HepG2 (cell line): ENCODE measurements around the gene LMF2. TPM values are rescaled to one million over a fixed set of nuclear protein-coding genes. Genes with fewer than 3 reads are reported as not detected.

Experiments
- ATAC-seq: fragments of 200-7000 bp; cut with Tn5 transposase; 3 replicates; pipeline ENCODE4 v1.9.1; 2020; ENCODE audit warnings: mild to moderate bottlenecking, moderate library complexity
- BruUV-seq: library from RNA; stranded (reverse); fragments of 400-500 nt; replicated peaks from 2 replicates; lab custom pipeline; 2021; lab: Mats Ljungman, UMichigan
- CTCF ChIA-PET: fragments of 300-600 bp; formaldehyde crosslinking; extraction: SDS; loops from one replicate; lab custom pipeline; 2021; ENCODE audit warnings: low total read pairs, inconsistent platforms, low intra/inter-chr PET ratio; lab: Yijun Ruan, JAX
- POLR2A ChIA-PET: fragments of 350-600 bp; sonication (Branson Sonifier 250); formaldehyde crosslinking; loops from one replicate; lab custom pipeline; 2020; ENCODE audit warnings: antibody characterized with exemption, inconsistent platforms; lab: Yijun Ruan, JAX
- DNase-seq: peaks from one replicate; pipeline ENCODE4 v3.0.0-alpha.2; 2015; ENCODE audit warnings: low spot score
- FAIRE-seq: peaks from 3 replicates; lab custom pipeline; 2011; peaks lifted over from hg19 to GRCh38; lab: Jason Lieb, UNC
- H2AFZ ChIP-seq: one replicate; pipeline ENCODE4 v1.6.1; 2011; ENCODE audit warnings: low read length, inconsistent platforms
- H3K27ac ChIP-seq: fragments of 300-600 bp; 3 replicates; pipeline ENCODE4 v1.8.0; 2011; ENCODE audit warnings: mixed run types, mild to moderate bottlenecking, mixed read lengths, low read length, inconsistent platforms; ENCODE audit not compliant: insufficient read depth; ENCODE audit errors: extremely low read length
- H3K27me3 ChIP-seq, 2 experiments: fragments of 200-600 bp in 1 of 2; 2 replicates in 1 of 2; 3 replicates in 1 of 2; pipeline versions ENCODE4 v1.6.0 to v1.8.0; 2011; ENCODE audit warnings: low read length in 2 of 2, mild to moderate bottlenecking in 2 of 2, moderate library complexity in 2 of 2, inconsistent platforms in 1 of 2; ENCODE audit not compliant: insufficient read depth in 2 of 2, control insufficient read depth in 1 of 2
- H3K36me3 ChIP-seq, 2 experiments: fragments of 200-600 bp in 1 of 2; replicated peaks in 1 of 2; 2 replicates in 1 of 2; 3 replicates in 1 of 2; pipeline versions ENCODE4 v1.5.1 to v1.8.0; 2011; ENCODE audit warnings: low read length in 2 of 2, inconsistent platforms in 1 of 2; ENCODE audit not compliant: insufficient read depth in 2 of 2, control insufficient read depth in 1 of 2
- H3K4me1 ChIP-seq: 2 replicates; pipeline ENCODE4 v1.5.1; 2012; ENCODE audit warnings: low read length, inconsistent platforms; ENCODE audit not compliant: insufficient read depth
- H3K4me2 ChIP-seq: 2 replicates; pipeline ENCODE4 v1.6.0; 2011; ENCODE audit warnings: low read depth, low read length, inconsistent platforms
- H3K4me3 ChIP-seq, 3 experiments: fragments of 200-600 bp in 1 of 3; sonication (generic), shearing (Covaris generic) in 1 of 3; replicated peaks in 1 of 3; 2 replicates each; pipeline ENCODE4 v1.5.1; 2011 to 2016; ENCODE audit warnings: low read length in 3 of 3, inconsistent platforms in 2 of 3, low read depth in 2 of 3, mild to moderate bottlenecking in 2 of 3, control low read depth in 1 of 3, mixed read lengths in 1 of 3; ENCODE audit not compliant: insufficient read depth in 1 of 3
- H3K79me2 ChIP-seq: one replicate; pipeline ENCODE4 v1.6.1; 2011; ENCODE audit warnings: low read length, inconsistent platforms; ENCODE audit not compliant: insufficient read depth
- H3K9ac ChIP-seq: 2 replicates; pipeline ENCODE4 v1.6.0; 2011; ENCODE audit warnings: mild to moderate bottlenecking, low read depth, low read length, inconsistent platforms; ENCODE audit not compliant: insufficient read depth
- H3K9me3 ChIP-seq: 2 replicates; pipeline ENCODE4 v1.5.1; 2012; ENCODE audit warnings: mild to moderate bottlenecking, low read length
- H4K20me1 ChIP-seq: 2 replicates; pipeline ENCODE4 v1.6.0; 2011; ENCODE audit warnings: inconsistent platforms, mild to moderate bottlenecking, low read length, moderate library complexity; ENCODE audit not compliant: insufficient read depth
- AGO2 ChIP-seq: fragments of 200-400 bp; formaldehyde crosslinking; optimal IDR thresholded peaks from 2 replicates; pipeline ENCODE3; 2017; ENCODE audit warnings: mild to moderate bottlenecking, low read depth, low read length, moderate library complexity
- AHR ChIP-seq: IDR thresholded peaks from 2 replicates; pipeline ENCODE4 v1.6.1; 2018; ENCODE audit warnings: missing genetic modification reagents, missing compliant biosample characterization
- MTA1 ChIP-seq: sonication (generic); formaldehyde crosslinking; IDR thresholded peaks from 2 replicates; pipeline ENCODE4 v1.4.0; 2020; ENCODE audit warnings: missing genetic modification reagents, mild to moderate bottlenecking, borderline replicate concordance
- NBN ChIP-seq: fragments of 450-650 bp; conservative IDR thresholded peaks from 2 replicates; pipeline ENCODE4 v1.6.1; 2017
- RBFOX2 ChIP-seq: fragments of 200-400 bp; formaldehyde crosslinking; IDR thresholded peaks from 2 replicates; pipeline ENCODE4 v1.6.1; 2017; ENCODE audit warnings: low read depth, mild to moderate bottlenecking, low read length
- ZBTB33 ChIP-seq: sonication (generic); formaldehyde crosslinking; IDR thresholded peaks from 2 replicates; pipeline ENCODE4 v1.4.0; 2020; ENCODE audit warnings: missing genetic modification reagents
- ZBTB38 ChIP-seq: sonication (generic); formaldehyde crosslinking; IDR thresholded peaks from 2 replicates; pipeline ENCODE4 v1.5.1; 2020; ENCODE audit warnings: mild to moderate bottlenecking, missing genetic modification reagents
- ZFP82 ChIP-seq: sonication (generic); formaldehyde crosslinking; IDR thresholded peaks from 2 replicates; pipeline ENCODE4 v1.5.1; 2020; ENCODE audit warnings: mild to moderate bottlenecking, missing genetic modification reagents, borderline replicate concordance
- ZHX1 ChIP-seq: sonication (generic); formaldehyde crosslinking; IDR thresholded peaks from 2 replicates; pipeline ENCODE4 v1.8.1; 2022; ENCODE audit warnings: low read depth, mild to moderate bottlenecking, missing genetic modification reagents
- ZNF335 ChIP-seq: sonication (generic); formaldehyde crosslinking; IDR thresholded peaks from 2 replicates; pipeline ENCODE4 v1.4.0; 2020; ENCODE audit warnings: missing genetic modification reagents
- ZNF576 ChIP-seq: sonication (generic); formaldehyde crosslinking; IDR thresholded peaks from 2 replicates; pipeline ENCODE4 v1.4.0; 2020; ENCODE audit warnings: mild to moderate bottlenecking, missing genetic modification reagents
- ZNF619 ChIP-seq: sonication (generic); formaldehyde crosslinking; IDR thresholded peaks from 2 replicates; pipeline ENCODE4 v1.4.0; 2020; ENCODE audit warnings: mild to moderate bottlenecking, missing genetic modification reagents
- WGBS: methylation state at CpG from one replicate; pipeline ENCODE4 v1.1.6; 2017; ENCODE audit warnings: low lambda C conversion rate; 5-methylcytosine and 5-hydroxymethylcytosine counted together
- in situ Hi-C: cut with HindIII; loops from 2 replicates; pipeline ENCODE4 v1.10.0; 2017; ENCODE audit warnings: low pct_unique_long_range_greater_than_20kb; ENCODE audit not compliant: extremely low pct_ligation_motif_present
- intact Hi-C: fragments of 100-400 bp; cut with micrococcal nuclease; formaldehyde crosslinking; loops from one replicate; pipeline ENCODE4 v1.10.0; 2022; ENCODE audit not compliant: unreplicated experiment
- polyA plus RNA-seq, 8 experiments: library from polyadenylated mRNA; depleted of rRNA in 3 of 8; stranded (reverse) in 7 of 8; unstranded in 1 of 8; fragments of >200 nt; fragmentation: Illumina TruSeq in 4 of 8; extraction: Trizol in 4 of 8; gene quantifications; 2 replicates each; pipeline versions ENCODE4 v1.2.1 to v1.2.3, GENCODE V29; 2011 to 2016; ENCODE audit warnings: low read depth in 4 of 8, missing spikeins in 1 of 8, mixed read lengths in 1 of 8; ENCODE audit not compliant: insufficient read depth in 1 of 8
- total RNA-seq, 5 experiments: library from RNA; depleted of rRNA; stranded (reverse); fragments of >200 nt; fragmentation: Illumina TruSeq; extraction: Trizol; gene quantifications; 2 replicates each; pipeline ENCODE4 v1.2.3, GENCODE V29; 2016; ENCODE audit warnings: low read depth in 1 of 5

Gene LMF2
- total and polyA plus RNA-seq, 2 of the 13 experiments (the other 11 are each of a cell fraction or from before 2014, with no cell fraction given) = 23.3 to 30.6 TPM

- DNase-seq (no peak), ATAC-seq (no peak), FAIRE-seq (no peak)
- Histone ChIP-seq H3K4me2 (peak overlapping the region; percentile 100), H4K20me1 (peaks cover 19% of the 10 kb centered on the region), H2AFZ (no peak overlapping the region), H3K9ac (peak overlapping the region; percentile 91), H3K27ac (peak overlapping the region; percentile 94), H3K9me3 (no peaks in the 10 kb centered on the region), H3K4me1 (peaks cover 38% of the 10 kb centered on the region), H3K36me3 (peaks cover 8 to 32% of the 10 kb centered on the region in 2 experiments; a peak in 4 of 5 replicates), H3K27me3 (no peaks in the 10 kb centered on the region), H3K4me3 (peak overlapping the region; percentile 65 to 84 (median 83)), H3K79me2 (peaks cover 20% of the 10 kb centered on the region)
- peak; percentile 66; the same call in 1 of the 2 replicates for TF ChIP-seq RBFOX2
- 0 out of 2 replicates have a peak, but pooled peaks have one; percentile 33 for TF ChIP-seq ZNF576 (CRISPR knock-in tag)
- no peak for TF ChIP-seq ZNF335
- 0 out of 2 replicates have a peak, but pooled peaks have one; percentile 1 for TF ChIP-seq ZBTB33 (CRISPR knock-in tag)
- TF ChIP-seq ZNF619 = 0 out of 2 replicates have a peak, but pooled peaks have one; percentile 31
- TF ChIP-seq ZBTB38 (CRISPR knock-in tag) = peak; percentile 74
- TF ChIP-seq ZFP82 (CRISPR knock-in tag) = no peak
- TF ChIP-seq ZHX1 = no peak
- TF ChIP-seq AHR (CRISPR knock-in tag) = no peak
- no peak for TF ChIP-seq NBN
- peak; percentile 95 for TF ChIP-seq AGO2
- TF ChIP-seq MTA1 (CRISPR knock-in tag) = 0 out of 2 replicates have a peak, but pooled peaks have one; percentile 43
- in situ Hi-C loops (no loop called here), intact Hi-C loops (no loop called here)
- ChIA-PET CTCF (no interaction called here), POLR2A (interaction anchor here (0.7 to 4.2 kb wide), 16 partner anchors 11 to 273 kb away, joined by 3 to 97 read pairs (median 13); partner anchors contain the start of genes CHKB, DENND6B, HDAC10 and KLHDC7B)
- BruUV-seq = no TSS peak
- WGBS = 88% methylated on average over 1 of the region's 25 CpGs
Observed at GRCh38 chr22:50523806-50524675, 16.5 kb upstream of the LMF2 start.
